ENCODE results near the gene FAM151A. TPM values are rescaled to one million over a fixed set of nuclear protein-coding genes. Genes with fewer than 3 reads are reported as not detected.

Gene FAM151A
- total and polyA plus RNA-seq, 12 donors: 0.11 to 0.85 (median 0.20) TPM; not detected in 8

GRCh38 chr1:54595956-54596498 is 27.3 kb downstream of the FAM151A start:
- Histone ChIP-seq H3K4me1 (replicated peaks in 1 of 2) (no peaks in the 10 kb centered on the region), H3K9me3 (replicated peaks in 1 of 3) (no peaks in the 10 kb centered on the region), H3K36me3 (replicated peaks in 1 of 2) (peaks cover 0 to 8% of the 10 kb centered on the region in 2 donors), H3K27ac (no peak overlapping the region), H3K27me3 (no peaks in the 10 kb centered on the region), H3K4me3 (no peak overlapping the region)
- TF ChIP-seq POLR2A (IDR thresholded peaks at IDR 0.05): no peak
- no peak for TF ChIP-seq CTCF (IDR thresholded peaks at IDR 0.05)
- 83 to 100% (median 96%) methylated on average over 3 of the region's 3 CpGs for WGBS, 4 donors
- DNase-seq: no peak
- intact Hi-C loops (cut with DNase I): no loop called here

- Histone ChIP-seq H3K9me3 (replicated peaks in 1 of 3) (no peaks in the 10 kb centered on the region), H3K27ac (no peak overlapping the region), H3K27me3 (no peaks in the 10 kb centered on the region), H3K4me3 (no peak overlapping the region), H3K36me3 (replicated peaks in 1 of 2) (peaks cover 0 to 8% of the 10 kb centered on the region in 2 donors), H3K4me1 (replicated peaks in 1 of 2) (no peaks in the 10 kb centered on the region)
- intact Hi-C loops (cut with DNase I): no loop called here
- 91 to 96% (median 94%) methylated on average over 10 to 16 of the region's 16 CpGs for WGBS, 4 donors
- DNase-seq: no peak
- TF ChIP-seq POLR2A (IDR thresholded peaks at IDR 0.05): no peak
- no peak for TF ChIP-seq CTCF (IDR thresholded peaks at IDR 0.05)
These were observed 28.9 kb downstream of the FAM151A start for GRCh38 chr1:54594463-54594862.

GRCh38 chr1:54593571-54594160 is 29.7 kb downstream of the FAM151A start:
- peaks cover 0 to 8% of the 10 kb centered on the region in 2 donors for H3K36me3 ChIP-seq (replicated peaks in 1 of 2)
- intact Hi-C loops (cut with DNase I): no loop called here
- no peaks in the 10 kb centered on the region for H3K27me3 ChIP-seq
- no peak for DNase-seq
- 88 to 91% (median 90%) methylated on average over 8 to 10 of the region's 10 CpGs for WGBS, 4 donors
- H3K4me1 ChIP-seq (replicated peaks in 1 of 2): no peaks in the 10 kb centered on the region
- no peak overlapping the region for H3K4me3 ChIP-seq
- no peak overlapping the region for H3K27ac ChIP-seq
- H3K9me3 ChIP-seq (replicated peaks in 1 of 3): no peaks in the 10 kb centered on the region
- TF ChIP-seq POLR2A (IDR thresholded peaks at IDR 0.05) (no peak), CTCF (IDR thresholded peaks at IDR 0.05) (no peak)

- no peak for TF ChIP-seq CTCF (IDR thresholded peaks at IDR 0.05)
- TF ChIP-seq POLR2A (IDR thresholded peaks at IDR 0.05): no peak
- Histone ChIP-seq H3K27me3 (no peaks in the 10 kb centered on the region), H3K9me3 (replicated peaks in 1 of 3) (no peaks in the 10 kb centered on the region), H3K36me3 (replicated peaks in 1 of 2) (peaks cover 0 to 8% of the 10 kb centered on the region in 2 donors), H3K27ac (no peak overlapping the region), H3K4me1 (replicated peaks in 1 of 2) (no peaks in the 10 kb centered on the region), H3K4me3 (no peak overlapping the region)
- WGBS, 4 donors: 54 to 82% (median 64%) methylated on average over 2 to 5 of the region's 5 CpGs
- peak in 4 of 7 donors; percentile 31 to 63 (median 45) for DNase-seq
- intact Hi-C loops (cut with DNase I): no loop called here
These were observed 32.1 kb downstream of the FAM151A start for GRCh38 chr1:54591127-54591756.

Data from adrenal gland (tissue), 12 donors.